Measurements from ENCODE around the gene CD44. TPM values are rescaled to one million over a fixed set of nuclear protein-coding genes. Genes with fewer than 3 reads are reported as not detected.

Gene CD44
- polyA plus RNA-seq, 1 of the 3 experiments (the other 2 are of a cell fraction), result 457 TPM

GRCh38 chr11:35150454-35150853 lies 11.5 kb downstream of the CD44 start:
- no peak overlapping the region for H3K4me3 ChIP-seq (ENCODE audit: low read depth in 2 of 2, low read length in 1 of 2)
- TF ChIP-seq MAX (IDR thresholded peaks at IDR 0.05; ENCODE audit: low read depth) (no peak), ZBTB33 (IDR thresholded peaks at IDR 0.05; ENCODE audit: borderline replicate concordance, low read depth) (no peak), GABPA (IDR thresholded peaks at IDR 0.05; ENCODE audit: low read depth) (no peak), MEF2A (IDR thresholded peaks at IDR 0.05; ENCODE audit: borderline replicate concordance, low read depth) (no peak), YY1 (IDR thresholded peaks at IDR 0.05; ENCODE audit: low read depth) (no peak), TAF1 (IDR thresholded peaks at IDR 0.05; ENCODE audit: borderline replicate concordance, low read depth, low read length) (no peak), IRF3 (IDR thresholded peaks at IDR 0.05; ENCODE audit: low read depth, low read length) (no peak), MXI1 (IDR thresholded peaks at IDR 0.05; ENCODE audit: low read depth, low read length) (no peak), POLR2AphosphoS5 (IDR thresholded peaks at IDR 0.05; ENCODE audit: low read depth, low read length) (no peak), NRF1 (IDR thresholded peaks at IDR 0.05; ENCODE audit: low read depth, low read length) (no peak), TCF12 (IDR thresholded peaks at IDR 0.05) (no peak), GATA2 (CRISPR knock-in tag; IDR thresholded peaks at IDR 0.05) (no peak), JUND (IDR thresholded peaks at IDR 0.05) (no peak), USF1 (IDR thresholded peaks at IDR 0.05; ENCODE audit: borderline replicate concordance, low read depth) (no peak), FOSL2 (IDR thresholded peaks at IDR 0.05; ENCODE audit: borderline replicate concordance, low read depth) (no peak), SMC3 (IDR thresholded peaks at IDR 0.05; ENCODE audit: low read depth, low read length) (no peak), REST (IDR thresholded peaks at IDR 0.05; ENCODE audit: low read depth, low read length) (no peak), RCOR1 (IDR thresholded peaks at IDR 0.05; ENCODE audit: low read length) (no peak), RFX5 (IDR thresholded peaks at IDR 0.05; ENCODE audit: low read length) (no peak), FOXJ3 (CRISPR knock-in tag; IDR thresholded peaks at IDR 0.05) (no peak)
- peak overlapping the region; percentile 9; the same call in 1 of the 2 replicates for H3K4me2 ChIP-seq
- H3K4me1 ChIP-seq (ENCODE audit: control insufficient read depth in 1 of 2, insufficient read depth in 2 of 2, low read depth in 1 of 2, low read length in 1 of 2), result peaks cover 0 to 30% of the 10 kb centered on the region in 2 experiments; a peak in 3 of 4 replicates
- no peaks in the 10 kb centered on the region for H3K9me3 ChIP-seq
- no peak overlapping the region for H3K9ac ChIP-seq
- peaks cover 92% of the 10 kb centered on the region for H4K20me1 ChIP-seq (ENCODE audit: insufficient read depth)
- H3K27me3 ChIP-seq (ENCODE audit: insufficient read depth), result no peaks in the 10 kb centered on the region
- peaks cover 100% of the 10 kb centered on the region for H3K79me2 ChIP-seq (ENCODE audit: insufficient read depth)
- DNase-seq, result no peak
- CTCF ChIA-PET, result interaction anchor here (1.3 kb wide), 1 partner anchor 225 kb away, joined by 3 read pairs; no protein-coding TSS in a partner anchor
- H2AFZ ChIP-seq (ENCODE audit: low read depth), result no peak overlapping the region
- peak overlapping the region in 1 of 2 experiments; percentile 56; a peak in 1 of 4 replicates for H3K27ac ChIP-seq (ENCODE audit: low read depth in 2 of 2, low read length in 1 of 2)
- peaks cover 0 to 56% of the 10 kb centered on the region in 2 experiments for H3K36me3 ChIP-seq (replicated peaks in 1 of 2; ENCODE audit: control insufficient read depth in 1 of 2, insufficient read depth in 2 of 2, low read length in 1 of 2)
- H3F3A ChIP-seq (replicated peaks; ENCODE audit: insufficient read depth), result peaks cover 30% of the 10 kb centered on the region
- H3K9me2 ChIP-seq, result no peaks in the 10 kb centered on the region
- POLR2A ChIA-PET, result no interaction called here
- 77% methylated on average over 3 of the region's 3 CpGs for WGBS (ENCODE audit: low lambda C conversion rate)
